Measurements from ENCODE around the gene PCLO. TPM values are rescaled to one million over a fixed set of nuclear protein-coding genes. Genes with fewer than 3 reads are reported as not detected.

The PCLO gene
- total RNA-seq, 1 experiment from 2014 or later, result 3.1 TPM

- WGBS (ENCODE audit: extremely low coverage, insufficient read length, low lambda C conversion rate), result no CpG with 5 or more reads among the region's 2 CpGs
Observed at GRCh38 chr7:82975811-82976468, 186.7 kb downstream of the PCLO start.

More at GRCh38 chr7:82975811-82976468, 186.7 kb downstream of the PCLO start:
- Histone ChIP-seq H2BK120ac (ENCODE audit: low read depth, low read length, poor library complexity, severe bottlenecking) (no peak overlapping the region), H3T11ph (ENCODE audit: low read length) (no peak overlapping the region), H3K9ac (ENCODE audit: extremely low read depth, insufficient read length, low read length) (no peak overlapping the region), H4K8ac (replicated peaks; ENCODE audit: insufficient read length, low read depth, low read length) (no peak overlapping the region), H2AFZ (ENCODE audit: low read length) (no peak overlapping the region), H2BK12ac (ENCODE audit: insufficient read length, low read depth, low read length) (no peak overlapping the region), H3K23me2 (ENCODE audit: insufficient read length, low read depth, low read length, poor library complexity, severe bottlenecking) (no peaks in the 10 kb centered on the region), H3K27me3 (ENCODE audit: insufficient read depth, low read length) (no peaks in the 10 kb centered on the region), H3K56ac (ENCODE audit: insufficient read length, low read depth, low read length) (no peak overlapping the region), H4K5ac (ENCODE audit: insufficient read length, low read depth, low read length) (no peak overlapping the region), H3K4ac (ENCODE audit: low read depth, low read length) (no peak overlapping the region), H3K4me1 (ENCODE audit: insufficient read depth, low read length) (no peaks in the 10 kb centered on the region), H3K14ac (ENCODE audit: insufficient read depth, low read length) (no peak overlapping the region), H3K18ac (ENCODE audit: insufficient read length, low read depth, low read length) (no peak overlapping the region), H3K27ac (ENCODE audit: insufficient read length, low read depth, low read length) (no peak overlapping the region), H2BK15ac (ENCODE audit: low read depth, low read length) (no peak overlapping the region), H2BK5ac (ENCODE audit: insufficient read length, low read length) (no peak overlapping the region), H3K4me2 (ENCODE audit: insufficient read depth, insufficient read length, low read length) (no peak overlapping the region), H4K20me1 (ENCODE audit: control insufficient read depth, insufficient read depth, insufficient read length) (no peaks in the 10 kb centered on the region), H3K79me2 (ENCODE audit: insufficient read depth, low read length) (no peaks in the 10 kb centered on the region), H3K79me1 (ENCODE audit: insufficient read depth, low read depth, low read length, poor library complexity, severe bottlenecking) (no peaks in the 10 kb centered on the region), H3K23ac (ENCODE audit: insufficient read length, low read depth, low read length) (no peak overlapping the region), H2BK20ac (ENCODE audit: low read depth, low read length, poor library complexity, severe bottlenecking) (no peak overlapping the region), H2AK5ac (ENCODE audit: insufficient read length, low read length) (no peak overlapping the region), H4K91ac (ENCODE audit: insufficient read length, low read depth, low read length) (no peak overlapping the region), H3K9me3 (ENCODE audit: control insufficient read depth, low read depth, low read length) (no peaks in the 10 kb centered on the region)
- DNase-seq, result no peak
- H3K36me3 Mint-ChIP-seq (ENCODE audit: insufficient read depth in 1 of 3, low read depth in 3 of 3), result no peaks in the 10 kb centered on the region
- no peak for TF ChIP-seq CTCF (conservative IDR thresholded peaks at IDR 0.05)
- H3K4me1 Mint-ChIP-seq, result peaks cover 0 to 5% of the 10 kb centered on the region in 2 experiments; a peak in 3 of 4 replicates
- no peaks in the 10 kb centered on the region for H3K27me3 Mint-ChIP-seq (ENCODE audit: low read depth)
- H3K4me3 Mint-ChIP-seq, result no peak overlapping the region
- H3K27ac Mint-ChIP-seq, result peak overlapping the region in 1 of 3 experiments; percentile 89; a peak in 1 of 7 replicates
- H3K9me3 Mint-ChIP-seq, result no peaks in the 10 kb centered on the region
